Endodermal cell (in vitro differentiated cells): Measurements from ENCODE around the gene PNPT1. TPM values are rescaled to one million over a fixed set of nuclear protein-coding genes. Genes with fewer than 3 reads are reported as not detected.
"Not testable (repeated sequence)": the region's sequence is repeated elsewhere in the genome, so short reads cannot be mapped to it uniquely, and the experiment has no call there.

Experiments
- DNase-seq: peaks from one replicate; pipeline ENCODE4 v3.0.0-alpha.2; 2017
- H3K27ac ChIP-seq: 2 replicates; pipeline ENCODE4 v1.5.1; 2013; ENCODE audit warnings: mild to moderate bottlenecking, low read depth, low read length, moderate library complexity
- H3K27me3 ChIP-seq: 2 replicates; pipeline ENCODE4 v1.6.1; 2013; ENCODE audit warnings: mild to moderate bottlenecking, low read length, moderate library complexity; ENCODE audit not compliant: insufficient read depth, control insufficient read depth, poor library complexity, severe bottlenecking
- H3K36me3 ChIP-seq: 2 replicates; pipeline ENCODE4 v1.7.0; 2013; ENCODE audit warnings: mild to moderate bottlenecking, low read length, moderate library complexity; ENCODE audit not compliant: control insufficient read depth, insufficient read depth
- H3K4me1 ChIP-seq: one replicate; pipeline ENCODE4 v1.7.0; 2013; ENCODE audit warnings: low read length; ENCODE audit not compliant: control insufficient read depth, insufficient read depth
- H3K4me3 ChIP-seq: 2 replicates; pipeline ENCODE4 v1.5.1; 2013; ENCODE audit warnings: mild to moderate bottlenecking, low read length, moderate library complexity
- H3K9ac ChIP-seq: 2 replicates; pipeline ENCODE4 v1.6.1; 2013; ENCODE audit warnings: mild to moderate bottlenecking, low read length, moderate library complexity; ENCODE audit not compliant: poor library complexity, severe bottlenecking; ENCODE audit errors: extremely low read depth
- H3K9me3 ChIP-seq: 2 replicates; pipeline ENCODE4 v1.6.1; 2013; ENCODE audit warnings: mild to moderate bottlenecking, low read length, moderate library complexity; ENCODE audit not compliant: control insufficient read depth
- H3K27ac Mint-ChIP-seq: 2 replicates; pipeline ENCODE4 v1.8.0; 2020; ENCODE audit warnings: mixed read lengths
- H3K27me3 Mint-ChIP-seq: 2 replicates; pipeline ENCODE4 v1.8.0; 2021; ENCODE audit warnings: mild to moderate bottlenecking, mixed read lengths; ENCODE audit not compliant: insufficient read depth
- H3K36me3 Mint-ChIP-seq: 2 replicates; pipeline ENCODE4 v1.8.0; 2020; ENCODE audit warnings: low read depth, mixed read lengths
- H3K4me1 Mint-ChIP-seq: 2 replicates; pipeline ENCODE4 v1.8.0; 2020; ENCODE audit warnings: mixed read lengths
- H3K4me3 Mint-ChIP-seq: 2 replicates; pipeline ENCODE4 v1.8.0; 2020; ENCODE audit warnings: mild to moderate bottlenecking, moderate library complexity, mixed read lengths
- H3K9me3 Mint-ChIP-seq: 2 replicates; pipeline ENCODE4 v1.8.0; 2020; ENCODE audit warnings: mild to moderate bottlenecking, mixed read lengths
- WGBS, 2 experiments: methylation state at CpG; one replicate each; pipeline versions ENCODE4 v1.1.5 to v1.1.7; 2013; ENCODE audit warnings: missing lambda C conversion rate in 2 of 2, mixed read lengths in 1 of 2; ENCODE audit not compliant: insufficient coverage in 1 of 2, insufficient read length in 1 of 2; 5-methylcytosine and 5-hydroxymethylcytosine counted together
- long read RNA-seq, 4 experiments: library from polyadenylated mRNA in 2 of 4; library from RNA in 1 of 4; library from capped mRNA in 1 of 4; stranded (forward) in 3 of 4; unstranded in 1 of 4; transcript quantifications; one replicate each; pipeline ENCODE4 v2.0.0, GENCODE V29; 2020 to 2021; ENCODE audit warnings: inconsistent platforms in 1 of 4
- polyA plus RNA-seq, 2 experiments: library from polyadenylated mRNA; stranded (reverse); fragments of 50-300 nt; gene quantifications; one replicate each; pipeline ENCODE4 v1.2.3, GENCODE V29; 2013
- total RNA-seq, 2 donors: library from RNA; stranded (reverse); fragmentation: NEBNext Ultra II Directional in 1 of 2; extraction: Animal tissue kit (Norgen Biotek cat#: 25700) in 1 of 2; gene quantifications; 2 replicates in 1 of 2; 3 replicates in 1 of 2; pipeline ENCODE4 v1.2.1, GENCODE V29; 2021
- TF ChIP-seq, protein P1 (sequence below): fragments of 200-600 bp; sonication (generic); conservative IDR thresholded peaks from 2 replicates; pipeline ENCODE4 v1.5.0; 2021; ENCODE audit warnings: antibody characterized with exemption, mild to moderate bottlenecking

PNPT1 gene
- total RNA-seq = 10 to 100 TPM; 42.1 TPM
- polyA plus RNA-seq (2013, experiment 1 of 2) = 23.5 TPM
- 23.8 TPM for polyA plus RNA-seq (2013, experiment 2 of 2)
- long read RNA-seq, experiment 1, partial matches to known transcripts = 5 of 17 reads
- long read RNA-seq, experiment 1, other reads (novel, unspliced or antisense) = 12 of 17 reads
- long read RNA-seq, experiment 2, full-length matches to known transcripts = 67 of 99 reads
- long read RNA-seq, experiment 2, partial matches to known transcripts = 7 of 99 reads
- long read RNA-seq, experiment 2, other reads (novel, unspliced or antisense) = 25 of 99 reads
- long read RNA-seq, experiment 3, full-length matches to known transcripts = 229 of 334 reads
- long read RNA-seq, experiment 3, partial matches to known transcripts = 15 of 334 reads
- long read RNA-seq, experiment 3, other reads (novel, unspliced or antisense) = 90 of 334 reads
- long read RNA-seq, experiment 4, full-length matches to known transcripts = 10 of 21 reads
- long read RNA-seq, experiment 4, partial matches to known transcripts = 1 of 21 reads
- long read RNA-seq, experiment 4, other reads (novel, unspliced or antisense) = 10 of 21 reads

- peak; percentile 98 for DNase-seq
- no peak within 1 kb of the TSS for H3K27ac ChIP-seq
- peaks cover 22% of the 10 kb centered on the region for H3K36me3 Mint-ChIP-seq
- no peaks in the 10 kb centered on the region for H3K4me1 ChIP-seq
- H3K9me3 Mint-ChIP-seq = no peaks in the 10 kb centered on the region
- H3K27me3 Mint-ChIP-seq = peaks cover 2% of the 10 kb centered on the region
- peak within 1 kb of the TSS; percentile 96 for H3K27ac Mint-ChIP-seq
- H3K36me3 ChIP-seq = peaks cover 19% of the 10 kb centered on the region
- peak within 1 kb of the TSS; percentile 62 for H3K9ac ChIP-seq
- TF ChIP-seq, protein P1, sequence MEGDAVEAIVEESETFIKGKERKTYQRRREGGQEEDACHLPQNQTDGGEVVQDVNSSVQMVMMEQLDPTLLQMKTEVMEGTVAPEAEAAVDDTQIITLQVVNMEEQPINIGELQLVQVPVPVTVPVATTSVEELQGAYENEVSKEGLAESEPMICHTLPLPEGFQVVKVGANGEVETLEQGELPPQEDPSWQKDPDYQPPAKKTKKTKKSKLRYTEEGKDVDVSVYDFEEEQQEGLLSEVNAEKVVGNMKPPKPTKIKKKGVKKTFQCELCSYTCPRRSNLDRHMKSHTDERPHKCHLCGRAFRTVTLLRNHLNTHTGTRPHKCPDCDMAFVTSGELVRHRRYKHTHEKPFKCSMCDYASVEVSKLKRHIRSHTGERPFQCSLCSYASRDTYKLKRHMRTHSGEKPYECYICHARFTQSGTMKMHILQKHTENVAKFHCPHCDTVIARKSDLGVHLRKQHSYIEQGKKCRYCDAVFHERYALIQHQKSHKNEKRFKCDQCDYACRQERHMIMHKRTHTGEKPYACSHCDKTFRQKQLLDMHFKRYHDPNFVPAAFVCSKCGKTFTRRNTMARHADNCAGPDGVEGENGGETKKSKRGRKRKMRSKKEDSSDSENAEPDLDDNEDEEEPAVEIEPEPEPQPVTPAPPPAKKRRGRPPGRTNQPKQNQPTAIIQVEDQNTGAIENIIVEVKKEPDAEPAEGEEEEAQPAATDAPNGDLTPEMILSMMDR = no peak
- H3K9me3 ChIP-seq = no peaks in the 10 kb centered on the region
- H3K4me1 Mint-ChIP-seq = peaks cover 4% of the 10 kb centered on the region
- WGBS, 2 experiments = 0% methylated on average over 27 to 56 of the region's 56 CpGs
- peak within 1 kb of the TSS; percentile 95 for H3K4me3 Mint-ChIP-seq
- peak within 1 kb of the TSS; percentile 93 for H3K4me3 ChIP-seq
- no peaks in the 10 kb centered on the region for H3K27me3 ChIP-seq
These were observed at the start of gene PNPT1 for GRCh38 chr2:55693181-55694125. Gene PNPT1, minus strand, starts transcription at chr2:55693844. Its CDS starts 21 bp downstream, at chr2:55693823.

DNA sequence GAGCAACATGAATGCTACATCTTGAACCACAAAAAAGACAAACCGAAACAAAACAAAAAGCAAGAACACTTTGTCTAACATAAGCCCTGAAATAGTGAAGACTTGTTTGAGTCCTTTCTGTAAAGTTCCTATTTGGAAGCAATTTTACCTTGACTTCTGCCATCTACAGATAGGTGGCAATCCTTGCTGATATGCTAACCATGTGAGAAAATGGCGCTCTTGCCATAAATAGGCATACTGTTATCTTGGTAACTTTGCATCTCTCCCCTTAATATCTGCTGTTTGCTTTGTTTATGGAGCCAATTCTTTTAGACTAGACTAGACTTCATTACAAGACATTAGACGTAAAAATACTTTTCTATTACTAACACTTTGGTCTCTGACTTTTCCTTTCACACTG lies 49.4 kb upstream of the PNPT1 start:
- H3K27ac ChIP-seq = no peak overlapping the region
- H3K36me3 ChIP-seq = no peaks in the 10 kb centered on the region

DNA sequence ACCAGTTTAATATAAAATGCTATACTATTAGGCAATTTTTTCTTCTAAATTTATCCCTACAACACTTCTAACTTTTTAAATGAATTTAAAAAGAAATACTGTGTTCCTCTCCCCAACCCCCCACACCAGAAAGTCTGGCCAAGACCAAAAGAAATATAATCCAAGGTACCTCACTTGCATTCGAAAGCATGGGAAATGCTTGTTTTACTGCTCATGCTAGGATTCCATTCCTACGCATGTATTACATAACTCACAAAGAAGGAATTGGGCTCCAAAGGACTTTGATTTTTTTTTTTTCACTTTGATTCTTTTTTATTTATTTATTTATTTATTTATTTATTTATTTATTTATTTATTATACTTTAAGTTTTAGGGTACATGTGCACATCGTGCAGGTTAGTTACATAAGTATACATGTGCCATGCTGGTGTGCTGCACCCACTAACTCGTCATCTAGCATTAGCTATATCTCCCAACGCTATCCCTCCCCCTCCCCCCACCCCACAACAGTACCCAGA lies 42.4 kb upstream of the PNPT1 start:
- H3K9me3 Mint-ChIP-seq, H3K9ac ChIP-seq, H3K36me3 Mint-ChIP-seq, DNase-seq, H3K27ac ChIP-seq, H3K36me3 ChIP-seq, H3K4me3 Mint-ChIP-seq, H3K27me3 ChIP-seq, H3K4me1 Mint-ChIP-seq, H3K27me3 Mint-ChIP-seq, H3K4me3 ChIP-seq, H3K4me1 ChIP-seq, H3K27ac Mint-ChIP-seq, H3K9me3 ChIP-seq: not testable (repeated sequence)
- 90 to 93% methylated on average over 3 to 5 of the region's 5 CpGs for WGBS, 2 experiments

More for the DNA sequence above, 49.4 kb upstream of the PNPT1 start:
- Mint-ChIP-seq H3K9me3 (peaks cover 9% of the 10 kb centered on the region), H3K36me3 (peaks cover 2% of the 10 kb centered on the region), H3K4me1 (peaks cover 2% of the 10 kb centered on the region), H3K4me3 (no peak overlapping the region), H3K27me3 (peaks cover 10% of the 10 kb centered on the region), H3K27ac (no peak overlapping the region)
- Histone ChIP-seq H3K9me3 (no peaks in the 10 kb centered on the region), H3K4me1 (no peaks in the 10 kb centered on the region), H3K27me3 (peaks cover 35% of the 10 kb centered on the region), H3K9ac (no peak overlapping the region), H3K4me3 (no peak overlapping the region)
- no peak for DNase-seq
- 94 to 96% methylated on average over 3 of the region's 3 CpGs for WGBS, 2 experiments
- TF ChIP-seq, protein P1 = no peak
